Measurements from ENCODE around the gene PGAP6. TPM values are rescaled to one million over a fixed set of nuclear protein-coding genes. Genes with fewer than 3 reads are reported as not detected.
"Not testable (repeated sequence)": the region's sequence is repeated elsewhere in the genome, so short reads cannot be mapped to it uniquely, and the experiment has no call there.

PGAP6 gene
- total RNA-seq, 8 experiments from 2014 or later, result 19.2 to 82.1 (median 25.3) TPM

- WGBS, 10 experiments, result 46 to 83% (median 46%) methylated on average over 3 to 5 of the region's 6 CpGs; no CpG with 5 or more reads in 5 of the 10 experiments
- peak in 6 of 8 experiments; percentile 5 to 31 (median 24) for ATAC-seq (replicated peaks in 6 of 8)
- H3K27ac ChIP-seq, result peak overlapping the region; percentile 72 to 73
- H3K4me1 ChIP-seq (replicated peaks in 1 of 2), result peaks cover 20 to 33% of the 10 kb centered on the region in 2 donors
- H3K4me3 ChIP-seq; in situ Hi-C loops (cut with MboI; ENCODE audit: low pct_unique_long_range_greater_than_20kb in 2 of 9, low sequenced_read_pairs in 9 of 9, unreplicated experiment in 9 of 9): not testable (repeated sequence)
Observed at GRCh38 chr16:331181-331814, 50.5 kb downstream of the PGAP6 start.

- Histone ChIP-seq H3K4me3 (no peak overlapping the region), H3K4me1 (replicated peaks in 1 of 2) (peaks cover 20 to 33% of the 10 kb centered on the region in 2 donors), H3K27ac (peak overlapping the region; percentile 35 to 53)
- in situ Hi-C loops (cut with MboI; ENCODE audit: low pct_unique_long_range_greater_than_20kb in 2 of 9, low sequenced_read_pairs in 9 of 9, unreplicated experiment in 9 of 9), result no loop called here
- no peak for ATAC-seq (replicated peaks in 6 of 8)
- WGBS, 10 experiments, result 17 to 88% (median 45%) methylated on average over 1 to 2 of the region's 2 CpGs; no CpG with 5 or more reads in 5 of the 10 experiments
Observed at GRCh38 chr16:330741-331140, 51.0 kb downstream of the PGAP6 start.

- Histone ChIP-seq H3K27ac (no peak overlapping the region), H3K4me1 (replicated peaks in 1 of 2) (peaks cover 4 to 18% of the 10 kb centered on the region in 2 donors), H3K4me3 (no peak overlapping the region)
- ATAC-seq (replicated peaks in 6 of 8), result no peak
- in situ Hi-C loops (cut with MboI; ENCODE audit: low pct_unique_long_range_greater_than_20kb in 2 of 9, low sequenced_read_pairs in 9 of 9, unreplicated experiment in 9 of 9), result no loop called here
- 81 to 91% (median 87%) methylated on average over 3 to 13 of the region's 28 CpGs; no CpG with 5 or more reads in 4 of the 10 experiments for WGBS, 10 experiments
Observed at GRCh38 chr16:325375-326145, 56.2 kb downstream of the PGAP6 start.

DNA sequence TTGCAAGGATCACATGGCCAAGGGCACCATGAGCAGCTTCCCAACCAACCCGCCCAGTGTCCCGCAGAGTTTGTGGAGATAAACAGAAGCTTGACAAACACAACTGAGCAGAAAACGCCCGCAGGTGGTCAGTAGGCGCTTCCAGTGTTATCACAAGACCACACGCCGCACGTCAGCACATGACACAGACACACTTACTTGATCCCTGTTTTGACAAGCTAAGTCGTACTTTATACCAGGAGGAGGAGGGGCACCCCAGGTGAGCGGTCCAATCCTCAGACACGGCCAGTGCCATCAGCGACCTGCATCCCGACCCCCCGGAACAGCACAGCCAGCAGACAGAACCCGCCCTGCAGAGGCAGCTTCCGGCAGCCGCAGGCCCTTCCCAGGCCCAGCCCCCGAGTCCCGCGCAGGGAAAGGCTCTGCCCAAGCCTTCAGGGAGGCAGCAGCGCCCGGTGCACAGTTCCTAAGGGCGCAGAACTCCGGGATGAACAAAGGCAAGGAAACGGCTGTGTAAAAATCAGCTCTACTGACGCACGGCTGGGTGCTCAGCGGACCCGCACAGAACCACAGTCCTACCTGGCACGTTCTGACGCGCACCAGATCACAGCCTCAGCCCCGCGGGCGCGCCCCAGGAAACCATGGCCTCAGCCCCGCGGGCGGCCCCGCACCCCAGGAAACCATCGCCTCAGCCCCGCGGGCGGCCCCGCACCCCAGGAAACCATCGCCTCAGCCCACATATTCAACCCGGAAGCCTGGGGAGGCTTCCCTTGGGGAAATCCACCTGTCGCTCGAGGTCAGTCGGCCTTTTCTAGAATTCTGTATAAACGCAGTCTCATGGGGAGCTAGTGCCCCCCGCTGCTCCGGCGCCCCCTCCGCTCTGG is 57.1 kb downstream of the PGAP6 start:
- WGBS, 10 experiments, result 68 to 100% (median 92%) methylated on average over 1 to 10 of the region's 55 CpGs; no CpG with 5 or more reads in 4 of the 10 experiments
- in situ Hi-C loops (cut with MboI; ENCODE audit: low pct_unique_long_range_greater_than_20kb in 2 of 9, low sequenced_read_pairs in 9 of 9, unreplicated experiment in 9 of 9), result no loop called here

GRCh38 chr16:324201-324450 is 57.7 kb downstream of the PGAP6 start:
- Histone ChIP-seq H3K27ac (no peak overlapping the region), H3K4me1 (replicated peaks in 1 of 2) (peaks cover 0 to 15% of the 10 kb centered on the region in 2 donors), H3K4me3 (no peak overlapping the region)
- ATAC-seq (replicated peaks in 6 of 8), result no peak
- WGBS, 10 experiments, result 85 to 100% (median 95%) methylated on average over 4 to 6 of the region's 17 CpGs; no CpG with 5 or more reads in 7 of the 10 experiments
- in situ Hi-C loops (cut with MboI; ENCODE audit: low pct_unique_long_range_greater_than_20kb in 2 of 9, low sequenced_read_pairs in 9 of 9, unreplicated experiment in 9 of 9), result no loop called here

More for the DNA sequence above, 57.1 kb downstream of the PGAP6 start:
- H3K4me1 ChIP-seq (replicated peaks in 1 of 2), result peaks cover 0 to 15% of the 10 kb centered on the region in 2 donors
- H3K4me3 ChIP-seq, result no peak overlapping the region
- no peak overlapping the region for H3K27ac ChIP-seq
- ATAC-seq (replicated peaks in 6 of 8), result peak in 2 of 8 experiments; percentile 11 to 16

- Histone ChIP-seq H3K4me1 (replicated peaks in 1 of 2) (peaks cover 0 to 9% of the 10 kb centered on the region in 2 donors), H3K27ac (no peak overlapping the region), H3K4me3 (no peak overlapping the region)
- WGBS, 10 experiments, result 80 to 100% (median 96%) methylated on average over 1 to 7 of the region's 13 CpGs; no CpG with 5 or more reads in 5 of the 10 experiments
- no peak for ATAC-seq (replicated peaks in 6 of 8)
- in situ Hi-C loops (cut with MboI; ENCODE audit: low pct_unique_long_range_greater_than_20kb in 2 of 9, low sequenced_read_pairs in 9 of 9, unreplicated experiment in 9 of 9), result no loop called here
Observed at GRCh38 chr16:322476-323143, 59.2 kb downstream of the PGAP6 start.

- in situ Hi-C loops (cut with MboI; ENCODE audit: low pct_unique_long_range_greater_than_20kb in 2 of 9, low sequenced_read_pairs in 9 of 9, unreplicated experiment in 9 of 9), result no loop called here
- Histone ChIP-seq H3K4me3 (no peak overlapping the region), H3K4me1 (replicated peaks in 1 of 2) (no peaks in the 10 kb centered on the region), H3K27ac (no peak overlapping the region)
- ATAC-seq (replicated peaks in 6 of 8), result no peak
- 0 to 100% (median 85%) methylated on average over 1 to 8 of the region's 9 CpGs; no CpG with 5 or more reads in 3 of the 10 experiments for WGBS, 10 experiments
Observed at GRCh38 chr16:321532-321931, 60.2 kb downstream of the PGAP6 start.

Other genes with a start within 250 kb of the PGAP6 start
- 10 to 100 TPM in 2 of 8 experiments, 1 to 10 TPM in 6; 6.3 to 42.2 (median 8.7) TPM for gene NPRL3, start 243.3 kb downstream of the PGAP6 start, total RNA-seq
- gene HBZ, start 229.3 kb downstream of the PGAP6 start, total RNA-seq, result not detected
- not detected for gene HBM, start 216.0 kb downstream of the PGAP6 start, total RNA-seq
- 1 to 10 TPM in 2 of 8 experiments, under 1 TPM in 1, not detected in 5; 0.92 to 3.2 (median 1.1) TPM for gene HBA2, start 209.1 kb downstream of the PGAP6 start, total RNA-seq
- gene HBA1, start 205.3 kb downstream of the PGAP6 start, total RNA-seq, result 1 to 10 TPM in 3 of 8 experiments, not detected in 5; 2.2 to 6.5 (median 3.1) TPM
- 1 to 10 TPM in 6 of 8 experiments, not detected in 2; 1.3 to 8.8 (median 5.2) TPM for gene HBQ1, start 201.5 kb downstream of the PGAP6 start, total RNA-seq
- 100 to 1,000 TPM in 3 of 8 experiments, 10 to 100 TPM in 5; 75.5 to 188 (median 90.9) TPM for gene LUC7L, start 152.5 kb downstream of the PGAP6 start, total RNA-seq
- 100 to 1,000 TPM in 1 of 8 experiments, 10 to 100 TPM in 7; 23.1 to 101 (median 50.5) TPM for gene FAM234A, start 147.2 kb downstream of the PGAP6 start, total RNA-seq
- 10 to 100 TPM in 1 of 8 experiments, 1 to 10 TPM in 4, under 1 TPM in 3; 0.22 to 12.5 (median 1.7) TPM for gene RGS11, start 106.0 kb downstream of the PGAP6 start, total RNA-seq
- 10 to 100 TPM in 4 of 8 experiments, 1 to 10 TPM in 2, under 1 TPM in 2; 0.25 to 55.2 (median 8.5) TPM for gene ARHGDIG, start 101.4 kb downstream of the PGAP6 start, total RNA-seq
- gene PDIA2, start 98.8 kb downstream of the PGAP6 start, total RNA-seq, result 10 to 100 TPM in 3 of 8 experiments, 1 to 10 TPM in 2, under 1 TPM in 1, not detected in 2; 0.35 to 18.5 (median 9.1) TPM
- gene AXIN1, start 29.3 kb downstream of the PGAP6 start, total RNA-seq, result 10 to 100 TPM; 10.3 to 21.6 (median 15.9) TPM
- gene MRPL28, start 11.4 kb downstream of the PGAP6 start, total RNA-seq, result 100 to 1,000 TPM in 1 of 8 experiments, 10 to 100 TPM in 7; 57.8 to 117 (median 82.2) TPM
- 10 to 100 TPM; 24.9 to 88.9 (median 54.0) TPM for gene NME4, start 15.2 kb upstream of the PGAP6 start, total RNA-seq
- gene DECR2, start 19.9 kb upstream of the PGAP6 start, total RNA-seq, result 10 to 100 TPM in 6 of 8 experiments, 1 to 10 TPM in 2; 7.1 to 24.2 (median 11.8) TPM
- 10 to 100 TPM; 13.6 to 32.6 (median 25.2) TPM for gene RAB11FIP3, start 43.7 kb upstream of the PGAP6 start, total RNA-seq
- gene CAPN15, start 145.7 kb upstream of the PGAP6 start, total RNA-seq, result 10 to 100 TPM in 4 of 8 experiments, 1 to 10 TPM in 4; 7.1 to 46.4 (median 12.7) TPM
- gene PRR35, start 178.4 kb upstream of the PGAP6 start, total RNA-seq, result under 1 TPM in 5 of 8 experiments, not detected in 3; 0.05 to 0.85 (median 0.24) TPM
- gene NHLRC4, start 185.0 kb upstream of the PGAP6 start, total RNA-seq, result 1 to 10 TPM in 5 of 8 experiments, under 1 TPM in 3; 0.33 to 2.2 (median 1.0) TPM
- 10 to 100 TPM; 17.0 to 56.1 (median 26.0) TPM for gene PIGQ, start 188.0 kb upstream of the PGAP6 start, total RNA-seq
- gene RAB40C, start 208.1 kb upstream of the PGAP6 start, total RNA-seq, result 10 to 100 TPM in 7 of 8 experiments, 1 to 10 TPM in 1; 9.3 to 23.8 (median 17.1) TPM
- 1 to 10 TPM in 2 of 8 experiments, under 1 TPM in 6; 0.14 to 9.0 (median 0.54) TPM for gene WFIKKN1, start 249.0 kb upstream of the PGAP6 start, total RNA-seq

Data from motor neuron (in vitro differentiated cells).